ENCODE data around the gene SND1.

DNA sequence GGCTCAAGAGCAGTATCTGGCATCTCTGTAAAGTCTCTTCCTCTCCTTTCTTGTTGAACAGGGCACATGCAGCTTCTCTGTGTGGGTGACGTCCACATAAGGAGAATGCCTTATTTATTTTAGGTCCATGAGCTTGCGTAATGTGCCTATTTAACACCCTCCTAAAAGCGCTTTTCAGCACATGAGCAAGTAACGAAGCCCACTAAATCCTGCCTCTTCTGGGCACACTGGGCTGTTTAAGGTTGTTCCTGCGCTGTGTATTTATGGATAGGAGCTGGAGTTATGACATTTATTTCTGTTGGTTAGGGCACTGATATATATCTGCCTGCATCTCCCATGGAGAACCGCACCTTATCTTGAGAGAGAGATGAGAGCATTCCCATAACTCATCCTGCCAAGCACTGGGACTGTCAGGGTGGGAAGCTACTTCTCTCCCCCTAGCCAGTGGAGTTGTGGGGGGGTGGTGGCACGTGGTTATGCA lies 303.1 kb downstream of the SND1 start:
- TF ChIP-seq, protein P1, sequence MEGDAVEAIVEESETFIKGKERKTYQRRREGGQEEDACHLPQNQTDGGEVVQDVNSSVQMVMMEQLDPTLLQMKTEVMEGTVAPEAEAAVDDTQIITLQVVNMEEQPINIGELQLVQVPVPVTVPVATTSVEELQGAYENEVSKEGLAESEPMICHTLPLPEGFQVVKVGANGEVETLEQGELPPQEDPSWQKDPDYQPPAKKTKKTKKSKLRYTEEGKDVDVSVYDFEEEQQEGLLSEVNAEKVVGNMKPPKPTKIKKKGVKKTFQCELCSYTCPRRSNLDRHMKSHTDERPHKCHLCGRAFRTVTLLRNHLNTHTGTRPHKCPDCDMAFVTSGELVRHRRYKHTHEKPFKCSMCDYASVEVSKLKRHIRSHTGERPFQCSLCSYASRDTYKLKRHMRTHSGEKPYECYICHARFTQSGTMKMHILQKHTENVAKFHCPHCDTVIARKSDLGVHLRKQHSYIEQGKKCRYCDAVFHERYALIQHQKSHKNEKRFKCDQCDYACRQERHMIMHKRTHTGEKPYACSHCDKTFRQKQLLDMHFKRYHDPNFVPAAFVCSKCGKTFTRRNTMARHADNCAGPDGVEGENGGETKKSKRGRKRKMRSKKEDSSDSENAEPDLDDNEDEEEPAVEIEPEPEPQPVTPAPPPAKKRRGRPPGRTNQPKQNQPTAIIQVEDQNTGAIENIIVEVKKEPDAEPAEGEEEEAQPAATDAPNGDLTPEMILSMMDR (conservative IDR thresholded peaks at IDR 0.05 in 1 of 2, IDR thresholded peaks at IDR 0.05 in 1 of 2; ENCODE audit: extremely low read depth in 1 of 2, insufficient read depth in 1 of 2, low read depth in 1 of 2, low read length in 2 of 2) = no peak
- no peak for TF ChIP-seq EZH2 (IDR thresholded peaks at IDR 0.05; ENCODE audit: borderline replicate concordance, low read length)

All from mammary epithelial cell (primary cell).